ENCODE data around the gene HOXA9. TPM values are rescaled to one million over a fixed set of nuclear protein-coding genes. Genes with fewer than 3 reads are reported as not detected.

The HOXA9 gene
- total and polyA plus RNA-seq, 2 experiments from 2014 or later = 3.6 to 4.4 TPM

DNA sequence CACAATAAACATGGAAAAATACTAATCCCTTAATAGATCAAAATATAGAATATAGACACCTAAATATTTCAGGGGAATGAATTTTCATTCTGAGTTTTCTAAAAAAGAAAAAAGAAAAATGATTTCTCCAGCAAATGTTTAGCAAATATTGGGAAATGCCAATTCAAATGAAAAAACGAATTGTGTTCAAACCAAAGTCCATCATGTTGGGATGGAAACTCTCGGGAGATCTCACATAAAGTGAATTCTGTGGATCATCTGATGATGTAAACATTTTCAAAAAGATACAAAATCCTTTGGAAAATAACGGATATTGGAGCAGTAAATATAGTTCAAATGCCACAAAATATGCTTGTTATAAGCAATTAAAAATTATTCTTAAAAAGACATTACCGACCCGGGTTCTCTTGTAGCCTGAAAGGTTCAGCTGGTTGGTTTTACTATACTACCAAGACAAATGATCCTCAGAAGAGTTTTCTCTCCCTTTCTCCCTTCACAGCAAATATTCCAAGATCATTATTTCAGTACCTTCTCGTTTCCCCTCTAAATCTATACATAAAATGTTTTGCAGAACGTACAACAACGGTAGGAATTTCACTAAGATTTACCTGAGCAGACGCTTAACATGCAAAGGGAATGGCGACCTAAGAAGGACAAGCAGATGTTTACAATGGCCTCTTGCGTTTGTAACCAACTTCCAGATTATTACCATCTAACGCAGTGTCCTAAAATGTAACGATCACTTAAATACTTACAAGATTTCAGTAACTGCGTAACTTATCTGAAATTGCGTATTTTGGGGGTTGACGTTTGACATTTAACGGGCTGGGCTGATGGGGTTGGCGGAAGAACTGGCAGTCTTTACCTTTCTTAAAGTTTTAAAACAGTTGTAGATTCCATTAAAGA, 32.1 kb upstream of the HOXA9 start:
- Histone ChIP-seq H3K79me2 (peaks cover 85% of the 10 kb centered on the region), H4K20me1 (ENCODE audit: insufficient read depth, poor library complexity, severe bottlenecking) (peaks cover 36% of the 10 kb centered on the region), H3K4me1 (ENCODE audit: insufficient read depth) (peaks cover 5% of the 10 kb centered on the region), H3K27me3 (peaks cover 80% of the 10 kb centered on the region), H3K9me3 (ENCODE audit: low read depth) (no peaks in the 10 kb centered on the region), H3K36me3 (replicated peaks; ENCODE audit: insufficient read depth, low read depth) (no peaks in the 10 kb centered on the region), H3K4me2 (peak overlapping the region; percentile 96), H3K9me2 (replicated peaks; ENCODE audit: insufficient read depth) (no peaks in the 10 kb centered on the region), H3K4me3 (peak overlapping the region; percentile 25), H2AFZ (no peak overlapping the region), H3K27ac (peak overlapping the region; percentile 6)
- WGBS (ENCODE audit: low lambda C conversion rate, missing lambda C conversion rate) = 19% methylated on average over 18 of the region's 18 CpGs
- TF ChIP-seq, protein P1, sequence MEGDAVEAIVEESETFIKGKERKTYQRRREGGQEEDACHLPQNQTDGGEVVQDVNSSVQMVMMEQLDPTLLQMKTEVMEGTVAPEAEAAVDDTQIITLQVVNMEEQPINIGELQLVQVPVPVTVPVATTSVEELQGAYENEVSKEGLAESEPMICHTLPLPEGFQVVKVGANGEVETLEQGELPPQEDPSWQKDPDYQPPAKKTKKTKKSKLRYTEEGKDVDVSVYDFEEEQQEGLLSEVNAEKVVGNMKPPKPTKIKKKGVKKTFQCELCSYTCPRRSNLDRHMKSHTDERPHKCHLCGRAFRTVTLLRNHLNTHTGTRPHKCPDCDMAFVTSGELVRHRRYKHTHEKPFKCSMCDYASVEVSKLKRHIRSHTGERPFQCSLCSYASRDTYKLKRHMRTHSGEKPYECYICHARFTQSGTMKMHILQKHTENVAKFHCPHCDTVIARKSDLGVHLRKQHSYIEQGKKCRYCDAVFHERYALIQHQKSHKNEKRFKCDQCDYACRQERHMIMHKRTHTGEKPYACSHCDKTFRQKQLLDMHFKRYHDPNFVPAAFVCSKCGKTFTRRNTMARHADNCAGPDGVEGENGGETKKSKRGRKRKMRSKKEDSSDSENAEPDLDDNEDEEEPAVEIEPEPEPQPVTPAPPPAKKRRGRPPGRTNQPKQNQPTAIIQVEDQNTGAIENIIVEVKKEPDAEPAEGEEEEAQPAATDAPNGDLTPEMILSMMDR (IDR thresholded peaks at IDR 0.05; ENCODE audit: poor library complexity) = no peak
- TF ChIP-seq EZH2 (IDR thresholded peaks at IDR 0.05; ENCODE audit: borderline replicate concordance) (no peak), EZH2phosphoT487 (IDR thresholded peaks at IDR 0.05; ENCODE audit: low read depth, severe bottlenecking, unreplicated experiment) (peak; percentile 45)
- DNase-seq (ENCODE audit: low spot score) = no peak

DNA sequence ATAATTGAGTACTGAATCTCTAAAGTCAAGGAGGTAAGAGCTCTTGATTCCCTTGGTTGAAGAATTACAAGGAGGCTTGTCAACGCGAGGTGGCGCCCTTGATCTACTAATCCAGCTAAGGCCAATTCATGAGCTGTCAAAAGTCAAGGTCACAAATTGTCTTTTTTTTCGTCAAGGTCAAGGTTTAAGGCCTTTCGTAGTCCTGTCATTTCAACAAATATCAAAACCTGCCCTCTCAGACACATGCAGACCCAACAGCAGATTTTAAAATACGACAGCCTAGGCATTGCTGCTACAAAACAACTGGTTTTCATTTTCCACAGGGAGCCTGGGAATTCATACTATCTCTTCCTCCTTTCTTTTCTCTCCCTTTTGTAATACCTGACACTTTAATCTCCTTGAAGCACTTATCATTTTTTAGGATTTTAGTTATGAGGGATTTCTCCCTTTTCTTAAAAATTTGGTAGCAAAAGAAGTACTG, 31.0 kb upstream of the HOXA9 start:
- H3K4me2 ChIP-seq = peak overlapping the region; percentile 96
- H3K27ac ChIP-seq = peak overlapping the region; percentile 9
- peaks cover 80% of the 10 kb centered on the region for H3K27me3 ChIP-seq
- H3K4me1 ChIP-seq (ENCODE audit: insufficient read depth) = peaks cover 9% of the 10 kb centered on the region
- no peaks in the 10 kb centered on the region for H3K36me3 ChIP-seq (replicated peaks; ENCODE audit: insufficient read depth, low read depth)
- no peak for TF ChIP-seq EZH2phosphoT487 (IDR thresholded peaks at IDR 0.05; ENCODE audit: low read depth, severe bottlenecking, unreplicated experiment)
- TF ChIP-seq, protein P1 (IDR thresholded peaks at IDR 0.05; ENCODE audit: poor library complexity) = peak; percentile 91
- no peaks in the 10 kb centered on the region for H3K9me3 ChIP-seq (ENCODE audit: low read depth)
- DNase-seq (ENCODE audit: low spot score) = peak; percentile 89
- H4K20me1 ChIP-seq (ENCODE audit: insufficient read depth, poor library complexity, severe bottlenecking) = peaks cover 36% of the 10 kb centered on the region
- H2AFZ ChIP-seq = no peak overlapping the region
- H3K79me2 ChIP-seq = peaks cover 86% of the 10 kb centered on the region
- H3K9me2 ChIP-seq (replicated peaks; ENCODE audit: insufficient read depth) = no peaks in the 10 kb centered on the region
- WGBS (ENCODE audit: low lambda C conversion rate, missing lambda C conversion rate) = 2% methylated on average over 6 of the region's 6 CpGs
- peak overlapping the region; percentile 25 for H3K4me3 ChIP-seq

DNA sequence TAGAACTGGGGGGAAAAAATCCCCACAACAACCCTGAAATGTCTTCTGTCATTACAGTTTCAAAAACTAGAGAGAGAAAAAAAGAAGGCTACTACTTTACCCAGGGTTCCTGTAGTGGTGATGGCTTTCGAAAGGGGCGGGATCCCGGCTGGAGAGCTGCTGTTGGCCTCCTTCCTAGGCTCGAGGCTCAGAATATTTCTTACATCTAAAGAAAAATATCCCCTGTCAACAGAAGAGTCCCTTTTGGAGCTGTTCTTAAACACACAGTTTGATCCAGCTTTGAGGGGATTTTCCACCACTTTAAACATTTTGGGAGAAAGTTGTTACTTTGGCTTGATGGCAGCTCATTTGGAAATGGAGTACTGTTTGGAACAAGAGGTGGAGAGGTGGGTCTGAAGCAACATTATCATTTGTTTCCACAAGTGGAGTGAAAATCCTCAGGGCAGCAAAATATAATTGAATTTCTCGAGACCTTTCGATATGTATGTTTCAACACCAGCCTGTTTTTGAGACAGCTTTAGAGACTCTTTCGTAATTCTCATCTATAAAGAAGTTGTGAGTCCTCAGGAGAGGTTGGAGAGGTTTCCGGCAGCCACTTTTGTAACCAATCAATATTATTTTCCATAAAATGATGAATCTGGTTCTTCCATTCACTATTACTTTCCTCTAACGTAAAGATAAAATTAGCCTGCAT, 29.5 kb upstream of the HOXA9 start:
- Histone ChIP-seq H2AFZ (no peak overlapping the region), H3K79me2 (peaks cover 94% of the 10 kb centered on the region), H3K27ac (peak overlapping the region; percentile 97), H3K36me3 (replicated peaks; ENCODE audit: insufficient read depth, low read depth) (no peaks in the 10 kb centered on the region), H3K9me3 (ENCODE audit: low read depth) (no peaks in the 10 kb centered on the region), H3K4me3 (peak overlapping the region; percentile 3), H3K9me2 (replicated peaks; ENCODE audit: insufficient read depth) (no peaks in the 10 kb centered on the region), H4K20me1 (ENCODE audit: insufficient read depth, poor library complexity, severe bottlenecking) (peaks cover 36% of the 10 kb centered on the region), H3K4me1 (ENCODE audit: insufficient read depth) (peaks cover 23% of the 10 kb centered on the region), H3K4me2 (peak overlapping the region; percentile 96), H3K27me3 (peaks cover 83% of the 10 kb centered on the region)
- WGBS (ENCODE audit: low lambda C conversion rate, missing lambda C conversion rate) = 40% methylated on average over 9 of the region's 9 CpGs
- TF ChIP-seq EZH2phosphoT487 (IDR thresholded peaks at IDR 0.05; ENCODE audit: low read depth, severe bottlenecking, unreplicated experiment) (no peak), EZH2 (IDR thresholded peaks at IDR 0.05; ENCODE audit: borderline replicate concordance) (no peak)
- TF ChIP-seq, protein P1 (IDR thresholded peaks at IDR 0.05; ENCODE audit: poor library complexity) = no peak
- DNase-seq (ENCODE audit: low spot score) = no peak

Data from hepatocyte (in vitro differentiated cells).